ENCODE measurements around the gene FRMD4A. TPM values are rescaled to one million over a fixed set of nuclear protein-coding genes. Genes with fewer than 3 reads are reported as not detected.

Gene FRMD4A
- total RNA-seq, 4 donors from 2014 or later = 27.5 to 40.4 (median 33.0) TPM

- H3K4me3 ChIP-seq (ENCODE audit: low read depth, poor library complexity, severe bottlenecking) = no peak overlapping the region
- no peak for DNase-seq (ENCODE audit: low spot score in 2 of 2)
- TF ChIP-seq POLR2A (IDR thresholded peaks at IDR 0.05) = no peak
- TF ChIP-seq, protein P1, sequence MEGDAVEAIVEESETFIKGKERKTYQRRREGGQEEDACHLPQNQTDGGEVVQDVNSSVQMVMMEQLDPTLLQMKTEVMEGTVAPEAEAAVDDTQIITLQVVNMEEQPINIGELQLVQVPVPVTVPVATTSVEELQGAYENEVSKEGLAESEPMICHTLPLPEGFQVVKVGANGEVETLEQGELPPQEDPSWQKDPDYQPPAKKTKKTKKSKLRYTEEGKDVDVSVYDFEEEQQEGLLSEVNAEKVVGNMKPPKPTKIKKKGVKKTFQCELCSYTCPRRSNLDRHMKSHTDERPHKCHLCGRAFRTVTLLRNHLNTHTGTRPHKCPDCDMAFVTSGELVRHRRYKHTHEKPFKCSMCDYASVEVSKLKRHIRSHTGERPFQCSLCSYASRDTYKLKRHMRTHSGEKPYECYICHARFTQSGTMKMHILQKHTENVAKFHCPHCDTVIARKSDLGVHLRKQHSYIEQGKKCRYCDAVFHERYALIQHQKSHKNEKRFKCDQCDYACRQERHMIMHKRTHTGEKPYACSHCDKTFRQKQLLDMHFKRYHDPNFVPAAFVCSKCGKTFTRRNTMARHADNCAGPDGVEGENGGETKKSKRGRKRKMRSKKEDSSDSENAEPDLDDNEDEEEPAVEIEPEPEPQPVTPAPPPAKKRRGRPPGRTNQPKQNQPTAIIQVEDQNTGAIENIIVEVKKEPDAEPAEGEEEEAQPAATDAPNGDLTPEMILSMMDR (IDR thresholded peaks at IDR 0.05) = no peak
- WGBS, 2 donors = 70 to 79% methylated on average over 4 of the region's 4 CpGs
- intact Hi-C loops (cut with DNase I; ENCODE audit: low total_unique reads) = no loop called here
These were observed 357.0 kb downstream of the FRMD4A start for GRCh38 chr10:13973742-13974141.

DNA sequence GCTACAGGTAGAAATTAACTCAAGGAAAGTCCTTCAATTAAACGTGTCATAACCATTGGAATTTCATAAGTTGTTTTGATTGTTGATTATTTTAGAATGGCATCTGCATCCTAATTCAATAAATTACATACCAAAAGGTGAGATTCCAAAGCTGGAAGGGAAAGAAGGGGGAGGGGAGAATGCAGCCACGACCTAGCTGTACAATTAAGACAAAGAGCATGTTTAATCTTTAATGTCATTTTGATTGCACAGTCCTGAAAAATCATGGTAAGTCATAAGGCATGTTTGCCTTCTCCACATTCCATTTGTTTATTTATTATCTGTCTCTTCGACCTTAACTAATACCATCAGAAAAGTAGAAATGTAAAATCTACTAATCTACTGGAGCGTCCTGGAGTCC, 358.1 kb downstream of the FRMD4A start:
- H3K4me3 ChIP-seq (ENCODE audit: low read depth, poor library complexity, severe bottlenecking) = no peak overlapping the region
- no peak for TF ChIP-seq POLR2A (IDR thresholded peaks at IDR 0.05)
- TF ChIP-seq, protein P1 (IDR thresholded peaks at IDR 0.05) = no peak
- DNase-seq (ENCODE audit: low spot score in 2 of 2) = no peak
- 52 to 56% methylated on average over 4 of the region's 4 CpGs for WGBS, 2 donors
- intact Hi-C loops (cut with DNase I; ENCODE audit: low total_unique reads) = no loop called here

- intact Hi-C loops (cut with DNase I; ENCODE audit: low total_unique reads) = no loop called here
- H3K4me3 ChIP-seq (ENCODE audit: low read depth, poor library complexity, severe bottlenecking) = no peak overlapping the region
- WGBS, 2 donors = 41 to 49% methylated on average over 10 of the region's 10 CpGs
- DNase-seq (ENCODE audit: low spot score in 2 of 2) = no peak
- TF ChIP-seq, protein P1 (IDR thresholded peaks at IDR 0.05) = no peak
- TF ChIP-seq POLR2A (IDR thresholded peaks at IDR 0.05) = no peak
These were observed 358.9 kb downstream of the FRMD4A start for GRCh38 chr10:13971601-13972475.

DNA sequence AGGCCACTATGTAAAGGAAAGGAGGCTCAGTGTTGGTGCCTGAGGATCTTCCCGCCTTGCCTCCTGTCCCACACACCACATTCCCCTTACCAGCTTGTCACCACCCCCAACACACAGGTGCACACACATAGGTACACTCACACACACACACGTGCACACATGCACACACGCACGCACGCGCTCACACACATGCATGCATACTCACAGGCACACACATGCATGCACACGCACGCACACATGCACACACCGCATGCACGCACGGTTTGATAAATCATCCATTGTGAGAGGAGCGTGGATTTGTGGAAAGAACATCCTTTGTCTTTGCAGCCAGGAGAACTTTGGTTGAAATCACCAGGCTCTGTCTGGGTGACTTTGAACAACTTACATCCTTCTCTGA, 359.8 kb downstream of the FRMD4A start:
- no peak for DNase-seq (ENCODE audit: low spot score in 2 of 2)
- intact Hi-C loops (cut with DNase I; ENCODE audit: low total_unique reads) = no loop called here
- TF ChIP-seq, protein P1 (IDR thresholded peaks at IDR 0.05) = no peak
- no peak for TF ChIP-seq POLR2A (IDR thresholded peaks at IDR 0.05)
- H3K4me3 ChIP-seq (ENCODE audit: low read depth, poor library complexity, severe bottlenecking) = no peak overlapping the region
- WGBS, 2 donors = 95% methylated on average over 12 of the region's 12 CpGs

DNA sequence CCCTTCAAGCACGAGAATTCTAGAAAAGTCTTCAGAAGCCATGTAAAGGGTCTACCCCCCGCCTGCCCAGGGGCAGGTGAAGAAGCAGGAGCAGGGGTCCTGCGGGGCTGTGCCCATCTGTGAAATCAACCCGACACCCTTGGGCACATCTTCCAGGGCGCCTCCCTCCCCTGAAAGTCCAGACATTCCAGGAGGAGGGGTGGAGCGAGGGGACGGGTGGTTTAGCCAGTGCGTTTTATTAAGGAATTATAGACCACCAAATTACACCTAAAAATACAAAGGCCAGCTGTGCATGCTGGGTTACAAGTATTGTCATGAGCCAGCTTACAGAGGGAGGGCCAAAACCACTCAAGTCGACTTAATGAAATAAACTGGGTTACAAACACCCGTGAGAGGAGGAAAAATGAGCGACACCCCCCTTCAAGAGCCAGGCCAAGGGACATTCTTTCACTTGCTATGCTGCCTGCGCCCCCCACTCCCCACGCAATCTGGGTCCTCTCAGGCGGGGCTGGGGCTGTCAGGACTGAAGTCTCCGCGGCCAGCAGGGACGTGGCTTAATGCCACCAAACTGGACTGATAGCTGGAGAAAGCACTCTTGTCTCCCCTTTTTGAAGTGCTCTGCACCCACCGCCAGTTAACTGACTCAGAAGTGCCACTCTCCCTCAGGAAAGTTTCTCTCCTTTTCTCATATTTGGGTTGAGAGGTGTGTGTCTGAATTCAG, 360.3 kb downstream of the FRMD4A start:
- H3K4me3 ChIP-seq (ENCODE audit: low read depth, poor library complexity, severe bottlenecking) = no peak overlapping the region
- DNase-seq (ENCODE audit: low spot score in 2 of 2) = no peak
- 83 to 87% methylated on average over 18 of the region's 18 CpGs for WGBS, 2 donors
- TF ChIP-seq POLR2A (IDR thresholded peaks at IDR 0.05) = no peak
- TF ChIP-seq, protein P1 (IDR thresholded peaks at IDR 0.05) = no peak
- intact Hi-C loops (cut with DNase I; ENCODE audit: low total_unique reads) = no loop called here
